T1000 (cell line): Measurements from ENCODE around the gene PAX8.
A peak's percentile ranks its signal among the peaks of the same experiment; 100 is the strongest.
"Not testable (repeated sequence)": the region's sequence is repeated elsewhere in the genome, so short reads cannot be mapped to it uniquely, and the experiment has no call there.

Experiments used
- DNase-seq: peaks from one replicate; lab custom pipeline; 2025; ENCODE audit warnings: mixed read lengths; lab: John Stamatoyannopoulos, UW

PAX8 gene

DNA sequence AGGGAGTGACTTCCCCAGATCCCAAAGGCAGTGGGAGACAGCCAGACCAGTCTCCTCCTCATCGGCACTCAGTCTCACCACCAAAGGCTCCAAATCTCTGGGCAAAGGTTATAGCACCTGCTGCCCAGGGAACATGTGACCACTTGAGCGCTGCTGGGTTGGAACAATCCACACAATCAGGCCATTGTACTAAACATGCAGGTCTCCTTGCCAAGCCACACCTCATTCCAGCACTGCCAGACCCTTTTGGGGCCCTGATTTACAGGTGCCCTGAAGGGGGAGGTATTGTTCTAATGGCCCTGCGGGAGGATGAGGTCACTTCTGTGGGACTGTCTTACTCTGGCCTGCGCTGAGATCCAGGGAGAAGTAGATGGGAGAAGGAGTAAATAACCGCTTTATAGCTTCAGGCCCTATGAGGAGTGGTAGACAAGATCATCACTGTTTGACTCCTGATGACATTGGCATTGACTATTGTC, 10.0 kb upstream of the PAX8 start:
- DNase-seq = not testable (repeated sequence)

DNA sequence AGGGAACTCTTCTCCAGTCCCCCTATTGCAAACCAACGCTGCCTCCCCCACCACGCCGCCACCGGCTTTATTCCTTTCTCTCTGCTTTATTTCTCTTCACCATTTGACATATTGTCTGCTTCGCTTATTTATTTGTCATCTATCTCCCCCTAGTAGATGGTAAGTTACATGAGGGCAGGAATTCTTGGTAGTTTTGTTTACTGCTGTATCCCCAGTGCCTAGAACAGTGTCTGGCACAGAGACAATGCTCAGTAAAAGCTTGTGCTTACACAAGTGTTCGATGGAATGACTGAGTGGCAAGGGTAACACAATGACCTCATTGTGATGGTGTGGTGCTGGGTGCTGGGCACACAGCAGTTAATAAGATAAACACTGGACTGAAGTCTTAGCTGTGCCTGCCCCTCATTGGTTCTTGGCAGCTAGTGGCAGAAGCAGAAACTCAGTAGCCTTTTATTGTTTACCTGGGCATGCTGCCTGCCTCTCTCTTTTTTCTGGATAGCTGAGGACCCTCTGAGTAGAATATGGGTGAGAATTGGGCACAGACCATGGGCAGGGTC, 9.5 kb upstream of the PAX8 start:
- DNase-seq = not testable (repeated sequence)

DNA sequence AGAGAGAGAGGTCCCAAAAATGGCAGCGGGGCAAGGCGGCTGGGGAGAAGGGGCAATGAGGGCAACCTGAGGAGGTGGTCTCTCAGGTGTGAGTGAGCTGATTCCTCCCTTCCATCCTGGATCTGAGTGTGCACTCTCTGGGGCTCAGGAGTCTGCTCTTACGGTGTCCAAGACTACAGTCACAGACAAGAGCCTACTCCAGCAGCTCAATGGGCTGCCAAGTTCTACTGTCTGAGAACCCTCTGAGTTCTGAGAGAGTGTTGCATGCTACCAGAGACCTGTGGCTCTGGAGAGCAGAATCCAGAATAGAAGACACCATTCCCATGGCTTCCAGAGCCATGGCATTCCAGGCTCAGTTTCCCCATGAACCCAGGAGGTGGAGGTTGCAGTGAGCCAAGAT, 7.1 kb upstream of the PAX8 start:
- DNase-seq = no peak

DNA sequence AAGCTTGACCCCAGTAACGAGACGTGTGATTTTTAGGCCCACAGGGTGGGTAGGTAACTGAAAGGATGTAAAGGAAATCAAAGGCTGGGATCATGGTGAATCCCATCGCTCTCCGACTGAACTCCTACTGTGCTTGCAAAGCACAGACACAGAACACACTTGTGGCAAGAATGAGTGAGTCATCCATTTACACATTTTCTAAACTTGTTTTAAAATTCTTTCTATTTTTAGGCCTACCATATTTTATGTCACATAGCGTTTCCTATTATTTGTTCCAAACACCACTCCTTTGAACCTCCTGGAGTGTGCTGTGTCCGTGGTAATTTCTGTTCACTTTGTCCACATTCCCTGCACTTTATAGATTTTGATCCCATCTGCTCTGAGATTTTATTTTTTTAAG, 6.3 kb upstream of the PAX8 start:
- not testable (repeated sequence) for DNase-seq

DNA sequence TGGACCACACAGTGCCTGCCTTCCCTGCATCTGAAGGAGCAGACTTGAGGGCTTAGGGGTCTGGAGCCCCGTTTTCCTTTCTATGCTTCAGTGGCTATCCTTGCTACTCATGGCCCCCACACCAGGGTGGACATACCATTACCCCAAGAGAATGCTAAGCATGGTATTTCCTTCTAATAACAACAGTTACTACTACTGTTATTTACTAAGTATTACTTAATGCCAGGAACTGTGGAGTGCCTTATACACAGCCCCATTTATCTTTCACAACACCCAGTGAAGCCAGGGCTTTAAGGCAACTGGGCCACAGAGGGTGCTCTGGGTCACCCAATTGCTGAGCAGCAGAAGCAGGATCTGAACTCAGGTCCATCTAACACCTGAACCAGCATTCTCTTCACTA, 5.8 kb upstream of the PAX8 start:
- DNase-seq = no peak

DNA sequence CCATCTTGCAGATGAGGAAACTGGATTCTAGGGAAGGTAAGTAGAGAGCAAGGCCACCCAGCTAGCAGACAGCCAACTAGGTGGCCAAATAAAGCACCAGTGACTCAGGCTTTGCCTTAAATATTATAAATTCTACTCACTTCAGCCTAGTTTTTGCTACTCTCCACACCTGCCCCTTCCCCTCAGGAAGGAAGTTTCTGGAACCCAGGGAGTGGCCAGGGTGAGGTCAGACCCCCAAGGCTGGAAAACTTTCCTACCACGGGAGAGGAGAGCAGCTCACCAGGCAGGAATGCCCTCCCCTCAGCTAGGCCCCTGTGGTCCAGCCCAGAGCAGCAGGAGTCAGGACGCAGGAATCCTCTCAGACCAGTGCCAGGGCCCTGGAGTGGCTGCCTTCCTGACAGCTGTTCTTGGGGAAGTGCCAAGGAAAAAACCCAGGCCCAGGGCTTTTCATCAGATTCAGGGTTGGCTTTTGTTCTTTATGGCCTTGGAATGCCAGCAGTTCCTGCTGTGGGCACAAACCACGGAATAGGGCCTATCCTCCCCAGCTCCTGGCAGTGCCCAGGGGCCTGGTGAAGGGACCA, 5.1 kb upstream of the PAX8 start:
- DNase-seq = peak; percentile 93

DNA sequence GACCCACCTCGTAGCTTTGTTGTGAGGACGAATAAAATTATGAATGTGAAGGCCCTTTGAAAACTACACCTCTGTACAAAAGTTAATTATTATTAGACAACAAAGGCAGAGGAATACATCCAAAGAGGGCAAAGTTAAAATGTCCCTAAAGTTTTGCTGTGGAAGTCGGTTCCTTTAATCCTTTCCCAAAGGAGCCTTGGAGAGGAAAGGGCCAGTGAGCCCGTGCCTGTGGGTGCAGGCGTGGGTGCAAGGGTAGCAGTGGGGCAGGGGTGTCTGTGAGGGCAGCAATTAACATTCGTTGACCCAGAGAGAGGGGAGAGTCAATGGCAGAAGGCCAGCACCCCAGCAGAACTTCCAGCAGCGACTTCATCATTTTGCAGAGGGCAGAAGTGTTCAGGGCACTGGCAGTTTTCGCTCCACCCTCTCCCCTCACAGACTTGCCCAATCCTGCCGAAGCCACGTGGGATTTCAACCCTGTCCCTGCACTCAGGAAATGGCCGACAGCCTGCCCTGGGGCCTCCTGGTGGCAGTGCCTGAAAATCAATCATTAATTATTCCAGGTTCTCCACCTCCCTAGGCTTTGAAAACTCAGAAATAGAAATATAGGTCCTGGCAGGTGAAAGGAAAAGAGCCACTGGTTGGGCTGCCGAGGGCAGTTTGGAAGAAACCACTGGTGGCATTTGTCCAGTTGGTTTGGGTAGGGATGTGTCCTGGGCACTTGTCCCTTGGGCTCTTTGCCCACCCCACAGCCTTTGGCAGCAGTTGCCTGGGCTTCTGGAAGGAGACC, 4.2 kb upstream of the PAX8 start:
- no peak for DNase-seq

DNA sequence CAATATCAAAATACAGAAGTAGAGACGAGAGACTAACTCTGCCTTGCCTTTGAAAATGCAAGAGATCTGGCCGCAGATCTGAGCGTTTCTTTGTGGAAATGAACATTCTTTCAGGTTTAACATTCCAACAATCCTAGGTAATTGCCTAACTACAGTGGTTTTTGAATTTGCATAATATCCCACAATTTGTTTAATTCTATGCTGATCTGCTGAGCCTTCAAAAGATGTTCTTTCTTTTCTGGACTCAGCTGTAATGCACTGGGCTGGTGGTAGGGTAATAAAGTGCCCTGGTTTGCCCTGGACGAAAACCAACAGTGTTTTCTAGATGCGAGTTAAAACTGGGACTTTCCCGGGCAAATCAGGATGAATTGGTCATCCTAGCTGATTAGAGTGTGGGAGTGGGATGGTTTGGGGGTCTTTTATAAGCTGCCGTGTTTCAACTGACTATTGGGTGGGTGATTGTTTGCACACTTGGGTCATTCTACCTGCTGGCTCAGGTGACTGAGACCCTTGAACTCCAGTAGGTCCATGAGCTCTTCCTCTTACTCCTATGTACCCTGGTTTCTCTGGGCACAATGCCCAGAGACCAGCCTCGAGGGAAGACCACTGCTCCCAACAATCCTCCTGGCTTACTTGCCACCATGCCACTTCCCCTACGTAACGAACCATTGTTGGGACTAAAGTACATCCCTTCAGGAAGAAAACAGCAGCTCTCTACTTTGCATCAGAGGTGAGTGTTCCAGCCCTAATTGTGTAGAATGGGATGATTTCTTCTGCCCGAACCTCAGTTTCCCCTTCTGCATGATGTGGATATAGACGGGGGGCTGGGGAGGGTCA, 3.4 kb upstream of the PAX8 start:
- no peak for DNase-seq

DNA sequence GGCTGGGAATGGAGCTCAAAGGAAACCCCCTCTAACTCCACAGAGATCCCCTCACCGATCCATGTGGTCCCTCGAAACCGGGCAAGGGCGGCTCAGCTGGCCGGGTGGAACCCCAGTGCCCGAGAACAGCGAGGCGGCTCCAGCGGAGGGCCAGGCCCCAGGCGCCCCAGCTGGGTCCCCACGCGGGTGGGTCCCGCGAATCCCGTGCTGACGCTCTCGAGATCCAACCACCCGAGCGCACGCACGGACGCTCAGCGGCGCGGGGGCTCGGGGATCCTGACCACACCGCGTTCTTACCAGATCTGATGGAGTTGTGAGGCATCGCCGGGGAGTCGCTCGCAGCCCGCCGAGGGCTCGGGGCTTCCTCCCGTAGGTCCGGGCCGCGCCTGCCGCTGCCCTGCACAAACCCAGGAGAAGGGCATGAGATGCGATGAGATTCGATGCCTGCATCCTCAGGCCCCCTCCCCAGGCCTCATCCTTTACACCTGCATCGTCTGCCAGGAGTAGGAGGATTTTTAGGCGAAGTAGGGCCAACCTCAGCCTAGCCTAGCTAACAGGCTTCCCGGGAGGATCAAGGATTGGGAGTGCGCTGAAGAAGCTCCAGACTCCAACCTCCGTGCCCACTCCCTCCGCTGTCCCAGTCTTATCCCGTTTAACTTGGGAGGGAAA, 514 bp downstream of the PAX8 start:
- DNase-seq = no peak

DNA sequence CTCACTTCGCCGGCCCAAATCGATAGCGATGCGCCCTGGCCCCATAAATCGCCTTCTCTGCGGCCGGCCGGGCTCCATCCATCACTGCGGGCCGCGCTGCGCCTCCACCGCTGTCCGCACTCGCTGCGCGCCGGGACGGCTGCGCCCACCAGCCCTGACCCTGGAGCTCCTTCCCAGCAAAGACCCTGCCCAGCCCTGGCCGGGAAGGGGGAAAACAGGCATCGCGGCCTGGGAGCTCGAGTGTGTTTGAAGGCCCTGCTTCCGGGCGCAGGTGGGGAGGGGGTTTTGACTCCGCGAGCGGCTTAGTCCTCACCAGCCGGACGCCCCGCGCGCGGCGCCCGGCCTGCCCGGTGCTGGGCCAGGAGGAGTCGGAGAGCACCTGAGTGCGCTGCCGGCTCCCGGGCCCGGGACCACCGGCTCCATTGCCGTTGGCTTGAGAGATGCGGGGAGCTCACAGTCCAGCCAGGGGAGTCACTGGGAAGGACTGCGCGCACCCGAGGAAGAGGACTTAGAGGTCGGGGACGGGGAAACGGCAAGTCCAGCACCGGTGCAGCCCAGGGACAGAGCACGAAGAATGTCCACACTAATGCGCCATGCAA, 1.1 kb downstream of the PAX8 start:
- DNase-seq = no peak

DNA sequence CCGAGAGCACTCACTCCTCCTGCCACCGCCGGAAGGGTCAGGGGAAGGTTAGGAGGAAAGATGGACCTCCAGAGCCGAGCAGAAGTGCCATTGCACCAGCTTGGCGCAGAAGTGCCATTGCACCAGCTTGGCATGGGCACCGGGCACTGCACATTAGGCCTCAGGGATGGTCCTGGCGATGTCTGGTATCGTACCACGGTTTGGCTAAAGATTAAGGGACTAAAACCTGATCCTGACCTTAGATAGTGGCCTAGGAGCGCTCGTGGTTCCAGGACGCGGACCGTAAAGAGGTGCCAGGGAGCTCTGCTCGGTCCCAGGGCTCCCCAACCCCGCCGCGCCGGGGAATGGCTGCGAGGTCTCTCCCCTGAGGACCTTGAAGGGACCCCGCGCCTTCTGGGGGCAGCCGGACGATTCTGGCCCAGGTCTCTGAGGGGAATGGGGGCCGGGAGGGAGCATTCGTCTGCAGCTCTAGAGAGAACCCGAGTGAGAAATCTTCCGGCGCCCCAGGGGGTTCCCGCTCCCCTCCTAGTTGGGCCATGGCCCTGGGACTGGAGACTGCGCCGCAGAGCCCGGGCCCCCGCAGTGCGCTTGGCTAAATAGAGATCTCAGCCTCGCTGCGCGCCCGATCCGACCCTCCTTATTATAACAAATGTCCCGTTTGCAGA, 1.8 kb downstream of the PAX8 start:
- no peak for DNase-seq

DNA sequence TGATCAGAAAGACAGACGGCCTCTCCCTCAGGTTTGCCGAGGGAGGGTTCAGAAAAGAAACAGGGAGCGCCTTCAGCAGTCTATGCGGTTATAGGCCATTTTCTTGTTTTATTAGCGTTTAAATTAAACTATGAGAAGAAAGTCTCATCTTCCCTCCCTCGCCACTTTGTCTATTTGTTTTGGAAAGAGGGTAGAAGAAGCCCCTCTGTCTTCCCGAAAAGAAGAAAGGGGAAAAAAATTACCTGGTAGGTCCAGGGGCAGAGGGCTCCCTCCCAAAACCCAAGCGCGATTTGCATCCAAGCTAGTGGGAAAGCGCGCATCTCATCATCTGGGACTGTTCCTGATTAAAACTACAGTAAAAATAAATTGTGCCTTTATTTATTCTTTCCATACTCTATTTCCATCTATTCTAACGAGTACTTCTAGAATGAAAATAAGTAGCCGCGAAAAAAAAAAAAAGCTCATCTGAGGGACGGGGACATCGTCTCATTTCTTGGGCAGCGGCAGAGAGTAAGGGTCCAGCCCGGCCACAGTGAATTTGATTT, 2.4 kb downstream of the PAX8 start:
- no peak for DNase-seq

DNA sequence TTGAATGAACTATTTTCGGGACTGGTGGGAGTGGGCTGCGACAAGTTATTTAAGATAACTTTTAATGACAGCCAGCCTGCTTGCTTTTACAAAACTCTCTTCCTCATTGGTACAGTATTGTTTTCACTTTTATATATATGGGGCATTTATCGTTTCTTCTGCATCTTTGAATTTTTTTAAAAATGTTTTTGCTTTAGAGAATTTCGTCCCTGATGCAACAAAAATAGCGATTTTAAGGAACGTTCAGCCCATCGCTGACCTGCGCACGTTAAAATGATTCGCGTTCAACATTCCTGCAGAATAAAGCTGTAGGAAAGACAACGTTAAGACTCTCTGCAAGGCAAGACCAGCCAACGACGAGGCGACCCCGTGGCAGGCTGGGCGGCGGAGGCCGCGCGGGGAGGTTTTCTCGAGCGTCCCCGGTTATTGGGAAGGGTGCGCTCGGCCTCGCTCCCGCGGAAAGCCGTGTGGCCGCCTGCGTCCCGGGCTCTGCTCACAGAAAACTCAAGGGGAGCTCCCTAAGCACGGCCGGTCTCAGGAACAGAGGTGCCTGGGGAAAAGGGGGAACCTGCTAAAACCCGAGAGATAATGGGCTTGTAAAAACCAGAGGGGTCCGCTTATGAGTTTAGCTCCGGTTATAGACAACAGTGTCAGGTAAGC, 3.0 kb downstream of the PAX8 start:
- DNase-seq = no peak

DNA sequence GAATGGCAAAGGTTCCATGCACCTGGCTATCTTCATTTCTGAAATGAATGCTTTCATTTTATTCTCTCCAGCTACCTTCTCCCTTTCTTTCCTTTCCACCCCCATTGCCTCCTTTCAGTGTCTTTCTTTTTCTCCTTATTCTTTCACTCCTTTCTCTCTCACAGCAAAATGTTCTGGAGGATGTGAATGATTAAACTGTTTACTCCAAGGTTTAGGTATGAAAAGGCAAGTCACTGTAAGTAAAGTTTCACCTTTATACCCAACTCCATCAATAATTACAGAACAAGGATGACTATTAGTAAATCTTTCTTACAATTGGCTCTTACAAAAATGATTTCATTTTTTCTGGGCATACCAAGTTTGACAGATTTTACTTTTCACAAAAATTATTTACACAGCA, 4.3 kb downstream of the PAX8 start:
- DNase-seq = no peak

DNA sequence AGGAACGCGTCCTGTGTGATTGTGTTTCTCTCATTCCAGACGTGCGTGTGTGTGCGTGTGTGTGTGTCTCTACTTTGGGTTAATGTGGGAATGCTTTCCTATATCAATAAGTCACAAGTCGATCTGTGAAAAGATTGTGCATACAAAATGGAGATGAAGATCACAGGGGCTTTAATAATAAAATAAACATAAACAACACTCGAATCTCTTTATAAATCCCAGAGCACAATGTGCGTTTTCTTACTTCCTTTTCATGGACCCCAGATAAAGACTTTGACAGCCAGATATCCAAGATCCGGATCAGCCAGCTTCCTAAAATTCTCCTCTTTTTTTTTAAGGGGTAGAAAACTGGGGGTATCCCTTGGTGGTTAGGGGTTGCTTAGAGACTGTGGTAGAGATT, 4.7 kb downstream of the PAX8 start:
- DNase-seq = no peak

DNA sequence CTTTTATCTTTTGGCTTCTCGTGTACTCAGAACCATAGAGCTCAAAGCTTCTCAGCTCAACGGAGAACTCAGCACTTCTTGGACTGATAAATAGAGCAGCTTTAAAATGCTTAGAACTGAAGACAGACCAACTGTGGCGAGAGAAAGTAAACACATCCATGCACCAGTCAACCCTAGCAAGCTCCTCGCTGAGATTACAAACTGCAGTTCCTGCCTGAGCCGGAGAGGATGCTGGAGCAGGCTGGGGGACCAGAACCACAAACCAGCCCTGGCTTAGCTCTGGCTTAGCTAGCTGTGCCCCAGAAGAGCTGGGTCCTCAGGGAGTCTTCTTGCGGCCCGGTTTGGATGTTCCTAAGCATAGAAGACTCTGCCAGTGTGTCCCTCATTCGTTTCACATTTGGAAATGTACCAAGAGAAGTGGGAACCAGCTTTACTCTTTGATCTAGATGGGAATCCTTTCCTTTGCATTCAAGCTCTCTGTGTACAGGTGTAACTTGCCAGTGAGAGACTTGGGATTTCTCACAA, 5.6 kb downstream of the PAX8 start:
- DNase-seq = no peak

DNA sequence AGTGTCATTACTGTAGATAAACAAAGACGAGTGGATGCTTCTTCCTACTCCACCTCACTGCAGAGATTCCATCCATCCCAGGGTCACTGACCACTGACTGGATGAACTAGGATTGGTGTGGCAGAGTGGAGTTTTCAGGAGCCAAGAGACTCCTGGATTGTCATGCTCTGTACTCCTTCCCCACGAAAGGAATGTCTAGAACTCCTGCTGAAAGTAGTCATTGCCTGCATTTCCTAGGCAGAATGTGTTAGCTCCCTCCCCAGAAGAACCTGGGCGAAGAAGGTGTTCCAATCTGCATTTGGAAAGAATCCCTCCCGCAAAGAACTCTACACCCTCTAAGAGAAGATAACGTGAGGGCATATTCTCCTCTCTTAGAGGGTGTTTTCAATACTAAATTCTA, 6.2 kb downstream of the PAX8 start:
- no peak for DNase-seq

DNA sequence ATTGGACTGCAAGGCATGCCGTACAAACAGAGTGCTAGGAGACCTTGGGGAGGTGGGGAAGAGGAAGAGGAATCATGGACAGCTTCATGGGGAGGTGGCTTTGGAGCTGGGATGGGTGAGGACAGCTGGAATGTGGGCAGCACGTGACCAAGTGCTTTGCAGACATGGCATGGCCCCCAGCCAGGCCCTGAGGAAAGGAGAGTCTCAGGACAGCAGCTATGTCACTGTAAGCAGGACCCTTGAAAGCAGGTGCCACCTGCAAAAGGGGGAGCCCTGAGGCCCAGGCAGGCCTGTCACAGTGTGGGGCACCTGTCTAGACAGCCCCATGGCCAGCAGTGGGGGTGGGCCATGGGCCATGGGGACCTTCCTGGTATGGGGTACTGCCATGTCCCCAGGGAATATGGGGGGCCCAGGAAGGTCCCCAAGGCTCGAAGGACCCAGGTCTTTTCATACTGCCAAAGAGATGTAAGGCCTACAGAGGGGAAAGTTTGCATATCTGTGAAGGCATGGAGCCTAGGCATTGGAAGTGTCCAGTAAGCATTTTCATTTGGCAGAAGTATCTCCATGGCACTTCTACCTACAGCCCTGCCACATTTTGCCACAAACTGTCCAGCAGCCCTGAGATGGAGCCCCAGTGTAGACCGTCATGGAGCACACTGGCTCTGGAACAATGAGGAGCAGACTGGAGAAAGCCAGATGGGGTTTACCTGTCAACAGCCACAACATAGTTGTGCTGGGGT, 9.9 kb downstream of the PAX8 start:
- no peak for DNase-seq

DNA sequence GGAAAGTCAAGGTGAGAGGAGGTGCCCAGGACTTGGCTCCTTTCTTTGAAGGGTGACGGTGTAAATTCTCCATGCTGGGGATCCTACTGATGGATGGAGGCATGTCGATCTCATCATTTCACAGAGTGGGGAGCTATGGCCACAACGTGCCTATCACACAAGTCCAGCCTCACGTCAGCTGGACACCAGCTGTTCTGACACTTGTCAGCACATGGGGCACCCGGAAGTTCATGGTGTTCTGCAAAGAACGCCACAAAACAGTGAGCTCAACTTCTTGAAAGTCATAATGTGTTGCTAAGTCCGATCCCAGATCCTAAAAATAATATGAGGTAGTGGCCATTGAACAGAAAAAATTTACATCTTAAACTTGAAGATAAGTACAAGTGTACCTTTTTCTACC, 12.3 kb downstream of the PAX8 start:
- no peak for DNase-seq
